IMR-90 (cell line): ENCODE results near the gene EMC9. TPM values are rescaled to one million over a fixed set of nuclear protein-coding genes. Genes with fewer than 3 reads are reported as not detected.

Source experiments
- ATAC-seq: fragments of 200-7000 bp; cut with Tn5 transposase; 2 replicates; pipeline ENCODE4 v1.9.1; 2020; ENCODE audit warnings: low read depth, mild to moderate bottlenecking, moderate library complexity
- BruUV-seq: library from RNA; stranded (reverse); fragments of 400-500 nt; replicated peaks from 2 replicates; lab custom pipeline; 2021; lab: Mats Ljungman, UMichigan
- CTCF ChIA-PET: fragments of 300-600 bp; formaldehyde crosslinking; extraction: SDS; loops from one replicate; lab custom pipeline; 2021; ENCODE audit warnings: antibody characterized with exemption; lab: Yijun Ruan, JAX
- POLR2A ChIA-PET: fragments of 300-600 bp; sonication (Branson Sonifier 250); formaldehyde crosslinking; loops from one replicate; lab custom pipeline; 2022; ENCODE audit warnings: antibody characterized with exemption; ENCODE audit not compliant: unreplicated experiment; lab: Charles Lee
- DNase-seq: peaks from one replicate; pipeline ENCODE4 v3.0.0; 2013
- H2AFZ ChIP-seq: replicated peaks from 2 replicates; pipeline ENCODE3; 2013; ENCODE audit warnings: low read length, mild to moderate bottlenecking; ENCODE audit not compliant: poor library complexity
- H2AK5ac ChIP-seq: 2 replicates; pipeline ENCODE4 v1.6.1; 2013; ENCODE audit warnings: low read depth, low read length, inconsistent platforms
- H2AK9ac ChIP-seq: replicated peaks from 2 replicates; pipeline ENCODE3; 2013; ENCODE audit warnings: mild to moderate bottlenecking, low read depth, low read length, moderate library complexity; ENCODE audit not compliant: poor library complexity
- H2BK120ac ChIP-seq: 2 replicates; pipeline ENCODE4 v1.6.1; 2013; ENCODE audit warnings: low read depth, low read length, inconsistent platforms
- H2BK15ac ChIP-seq: 3 replicates; pipeline ENCODE4 v1.6.1; 2013; ENCODE audit warnings: low read depth, low read length, inconsistent platforms
- H2BK20ac ChIP-seq: 2 replicates; pipeline ENCODE4 v1.6.1; 2013; ENCODE audit warnings: low read depth, mild to moderate bottlenecking, inconsistent platforms, low read length, moderate library complexity
- H2BK5ac ChIP-seq: 2 replicates; pipeline ENCODE4 v1.6.1; 2013; ENCODE audit warnings: mild to moderate bottlenecking, low read depth, low read length, inconsistent platforms; ENCODE audit not compliant: poor library complexity, severe bottlenecking
- H3K14ac ChIP-seq: replicated peaks from 2 replicates; pipeline ENCODE4 v1.6.1; 2013; ENCODE audit warnings: low read depth, low read length, inconsistent platforms
- H3K18ac ChIP-seq: 2 replicates; pipeline ENCODE4 v1.6.1; 2013; ENCODE audit warnings: low read depth, low read length, control low read depth
- H3K23ac ChIP-seq: 2 replicates; pipeline ENCODE4 v1.6.1; 2013; ENCODE audit warnings: low read depth, low read length, inconsistent platforms
- H3K27ac ChIP-seq: 2 replicates; pipeline ENCODE4 v1.5.1; 2013; ENCODE audit warnings: mild to moderate bottlenecking, control low read depth, low read length; ENCODE audit not compliant: insufficient read depth
- H3K27me3 ChIP-seq: 2 replicates; pipeline ENCODE4 v1.6.1; 2013; ENCODE audit warnings: low read length; ENCODE audit not compliant: control insufficient read depth, insufficient read depth
- H3K36me3 ChIP-seq: 2 replicates; pipeline ENCODE4 v1.6.1; 2013; ENCODE audit warnings: low read length, mixed read lengths; ENCODE audit not compliant: control insufficient read depth, insufficient read depth
- H3K4ac ChIP-seq: 2 replicates; pipeline ENCODE4 v1.6.1; 2013; ENCODE audit warnings: low read depth, low read length, inconsistent platforms
- H3K4me1 ChIP-seq: 2 replicates; pipeline ENCODE4 v1.6.1; 2013; ENCODE audit warnings: low read length, mixed read lengths; ENCODE audit not compliant: control insufficient read depth, insufficient read depth
- H3K4me2 ChIP-seq: 2 replicates; pipeline ENCODE4 v1.6.1; 2013; ENCODE audit warnings: low read depth, mild to moderate bottlenecking, control low read depth, low read length, moderate library complexity
- H3K4me3 ChIP-seq: 2 replicates; pipeline ENCODE4 v1.5.1; 2013; ENCODE audit warnings: low read depth, mild to moderate bottlenecking, control low read depth, low read length, moderate library complexity; ENCODE audit not compliant: insufficient read depth
- H3K56ac ChIP-seq: 2 replicates; pipeline ENCODE4 v1.6.1; 2013; ENCODE audit warnings: low read length, inconsistent platforms; ENCODE audit not compliant: insufficient read depth; ENCODE audit errors: extremely low read depth
- H3K79me1 ChIP-seq, 2 experiments: 2 replicates each; pipeline ENCODE4 v1.6.1; 2013; ENCODE audit warnings: low read length in 2 of 2, inconsistent platforms in 1 of 2, low read depth in 1 of 2
- H3K9ac ChIP-seq: 2 replicates; pipeline ENCODE4 v1.6.1; 2013; ENCODE audit warnings: low read depth, low read length, control low read depth
- H3K9me1 ChIP-seq: 2 replicates; pipeline ENCODE4 v1.6.1; 2013; ENCODE audit warnings: low read length, inconsistent platforms; ENCODE audit not compliant: insufficient read depth
- H3K9me3 ChIP-seq: 2 replicates; pipeline ENCODE4 v1.6.1; 2013; ENCODE audit warnings: low read length; ENCODE audit not compliant: control insufficient read depth, insufficient read depth
- H4K20me1 ChIP-seq: 2 replicates; pipeline ENCODE4 v1.6.1; 2013; ENCODE audit warnings: low read length, inconsistent platforms; ENCODE audit not compliant: insufficient read depth
- H4K5ac ChIP-seq: 2 replicates; pipeline ENCODE4 v1.6.1; 2013; ENCODE audit warnings: mild to moderate bottlenecking, low read depth, low read length, control low read depth
- H4K8ac ChIP-seq, 2 experiments: 2 replicates each; pipeline ENCODE4 v1.6.1; 2013; ENCODE audit warnings: low read depth in 2 of 2, low read length in 2 of 2, control low read depth in 1 of 2, inconsistent platforms in 1 of 2
- H4K91ac ChIP-seq: 2 replicates; pipeline ENCODE4 v1.6.1; 2013; ENCODE audit warnings: low read depth, low read length, inconsistent platforms; ENCODE audit not compliant: insufficient read depth
- BHLHE40 ChIP-seq: fragments of 150-350 bp; IDR thresholded peaks from 2 replicates; pipeline ENCODE4 v1.6.1; 2016; ENCODE audit warnings: mild to moderate bottlenecking, low read depth, low read length
- CEBPB ChIP-seq: IDR thresholded peaks from 2 replicates; pipeline ENCODE4 v1.6.1; 2012; ENCODE audit warnings: low read depth, low read length, improper control_type of control experiment
- CHD1 ChIP-seq: IDR thresholded peaks from 2 replicates; pipeline ENCODE4 v1.6.1; 2012; ENCODE audit warnings: low read depth, low read length, improper control_type of control experiment
- FOS ChIP-seq: fragments of 150-350 bp; IDR thresholded peaks from 2 replicates; pipeline ENCODE4 v1.6.1; 2016; ENCODE audit warnings: low read depth, low read length
- MAFK ChIP-seq: IDR thresholded peaks from 2 replicates; pipeline ENCODE4 v1.6.1; 2012; ENCODE audit warnings: low read depth, low read length, improper control_type of control experiment
- MAZ ChIP-seq: IDR thresholded peaks from 2 replicates; pipeline ENCODE4 v1.6.1; 2012; ENCODE audit warnings: low read depth, mild to moderate bottlenecking, low read length, improper control_type of control experiment, moderate library complexity, borderline replicate concordance
- NFE2L2 ChIP-seq: fragments of 150-350 bp; IDR thresholded peaks from 2 replicates; pipeline ENCODE4 v1.6.1; 2016; ENCODE audit warnings: low read depth, mild to moderate bottlenecking, low read length
- POLR2A ChIP-seq: IDR thresholded peaks from 2 replicates; pipeline ENCODE4 v1.6.1; 2012; ENCODE audit warnings: mild to moderate bottlenecking, low read depth, low read length
- RAD21 ChIP-seq: IDR thresholded peaks from 2 replicates; pipeline ENCODE4 v1.6.1; 2012; ENCODE audit warnings: low read length, improper control_type of control experiment
- RCOR1 ChIP-seq: IDR thresholded peaks from 2 replicates; pipeline ENCODE4 v1.6.1; 2012; ENCODE audit warnings: mild to moderate bottlenecking, low read length, improper control_type of control experiment; ENCODE audit not compliant: insufficient replicate concordance
- RFX5 ChIP-seq: IDR thresholded peaks from 2 replicates; pipeline ENCODE4 v1.8.0; 2012; ENCODE audit warnings: low read depth, mild to moderate bottlenecking, low read length, moderate library complexity
- WGBS, 2 experiments: methylation state at CpG; one replicate each; pipeline versions ENCODE4 v1.1.5 to v1.1.7; 2013; ENCODE audit warnings: missing lambda C conversion rate in 2 of 2; ENCODE audit not compliant: insufficient read length in 1 of 2; ENCODE audit errors: extremely low coverage in 2 of 2; 5-methylcytosine and 5-hydroxymethylcytosine counted together
- dilution Hi-C: fragments of 300-500 bp; cut with HindIII; formaldehyde crosslinking; loops from one replicate; pipeline ENCODE4 v1.14.3; 2018; ENCODE audit warnings: low sequenced_read_pairs; ENCODE audit not compliant: unreplicated experiment
- in situ Hi-C: fragments of 300-500 bp; cut with MboI; formaldehyde crosslinking; loops from 3 replicates; pipeline ENCODE4 v1.14.3; 2019; ENCODE audit warnings: low sequenced_read_pairs, inconsistent platforms, mixed read lengths
- intact Hi-C: fragments of 100-400 bp; cut with micrococcal nuclease; formaldehyde crosslinking; loops from 2 replicates; pipeline ENCODE4 v1.10.0; 2022
- polyA plus RNA-seq, 3 experiments: library from polyadenylated mRNA; depleted of rRNA; stranded (reverse); fragments of >200 nt; gene quantifications; 2 replicates each; pipeline ENCODE4 v1.2.3, GENCODE V29; 2012; ENCODE audit warnings: low replicate concordance in 1 of 3
- total RNA-seq: library from RNA; depleted of rRNA; stranded (reverse); fragments of >200 nt; gene quantifications from 2 replicates; pipeline ENCODE4 v1.2.3, GENCODE V29; 2012
- TF ChIP-seq, protein P1 (sequence below): fragments of 150-350 bp; IDR thresholded peaks from 2 replicates; pipeline ENCODE4 v1.6.1; 2017; ENCODE audit warnings: mild to moderate bottlenecking, antibody characterized with exemption, low read length, low read depth
- TF ChIP-seq, protein P2 (sequence below): fragments of 150-350 bp; IDR thresholded peaks from 2 replicates; pipeline ENCODE4 v1.6.1; 2016; ENCODE audit warnings: low read depth, mild to moderate bottlenecking, low read length, moderate library complexity, borderline replicate concordance
- TF ChIP-seq, protein P3 (sequence below): conservative IDR thresholded peaks from 2 replicates; pipeline ENCODE4 v1.5.1; 2012; ENCODE audit warnings: mild to moderate bottlenecking, low read depth, low read length, improper control_type of control experiment

Gene EMC9
- total and polyA plus RNA-seq, 2 of the 4 experiments (the other 2 are of a cell fraction), result 15.1 to 19.2 TPM

DNA sequence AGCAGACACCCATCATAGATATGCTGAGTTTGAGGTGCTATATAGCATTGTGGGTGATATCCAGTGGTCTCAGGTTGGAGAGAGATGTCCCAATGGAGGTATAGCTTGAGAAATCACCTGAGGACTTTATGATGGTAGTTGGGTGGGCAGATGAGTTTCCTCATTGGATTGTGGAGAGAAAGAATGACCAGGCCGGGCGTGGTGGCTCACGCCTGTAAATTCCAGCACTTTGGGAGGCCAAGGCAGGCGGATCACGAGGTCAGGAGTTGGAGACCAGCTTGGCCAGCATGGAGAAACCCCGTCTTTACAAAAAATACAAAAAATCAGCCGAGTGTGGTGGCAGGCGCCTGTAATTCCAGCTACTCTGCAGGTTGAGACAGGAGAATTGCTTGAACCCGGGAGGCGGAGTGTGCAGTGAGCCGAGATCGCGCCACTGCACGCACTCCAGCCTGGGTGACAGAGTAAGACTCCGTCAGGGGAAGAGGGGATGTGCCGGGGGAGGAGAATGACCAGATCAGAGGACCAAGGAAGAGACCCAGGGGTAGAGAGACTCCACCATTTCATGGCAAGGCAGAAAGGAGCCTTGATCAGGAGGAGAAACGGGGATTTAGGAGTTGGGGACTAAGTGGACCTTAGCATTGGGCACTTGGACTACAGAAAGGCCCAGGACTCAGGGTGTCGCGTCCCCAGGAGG lies 48.0 kb downstream of the EMC9 start:
- Histone ChIP-seq H3K27ac (peak overlapping the region; percentile 80), H3K4me2 (peak overlapping the region; percentile 49), H2BK20ac (peak overlapping the region; percentile 85), H2AK5ac (peak overlapping the region; percentile 97), H3K4me1 (peaks cover 8% of the 10 kb centered on the region), H3K79me1 (peaks cover 16 to 32% of the 10 kb centered on the region in 2 experiments), H2AFZ (peak overlapping the region; percentile 98), H3K9me1 (peaks cover 13% of the 10 kb centered on the region), H3K14ac (peak overlapping the region; percentile 65), H2BK5ac (no peak overlapping the region), H3K9ac (peak overlapping the region; percentile 50), H2AK9ac (peak overlapping the region; percentile 78), H4K8ac (peak overlapping the region; percentile 94 to 95), H4K5ac (peak overlapping the region; percentile 47), H3K23ac (peak overlapping the region; percentile 68), H3K36me3 (peaks cover 4% of the 10 kb centered on the region; the same call in 1 of the 2 replicates), H4K20me1 (peaks cover 12% of the 10 kb centered on the region; the same call in 1 of the 2 replicates), H3K56ac (peak overlapping the region; percentile 66; the same call in 1 of the 2 replicates), H3K18ac (peak overlapping the region; percentile 18; the same call in 1 of the 2 replicates), H2BK15ac (peak overlapping the region; percentile 81), H3K9me3 (no peaks in the 10 kb centered on the region), H4K91ac (peak overlapping the region; percentile 96), H3K4me3 (peak overlapping the region; percentile 72; the same call in 1 of the 2 replicates), H3K4ac (peak overlapping the region; percentile 90), H2BK120ac (peak overlapping the region; percentile 70), H3K27me3 (no peaks in the 10 kb centered on the region)
- DNase-seq (no peak), ATAC-seq (no peak)
- CTCF ChIA-PET, result interaction anchor here (0.7 to 3.5 kb wide), 4 partner anchors 12 to 36 kb away, joined by 3 to 30 read pairs (median 12); no protein-coding TSS in a partner anchor
- dilution Hi-C loops (no loop called here), intact Hi-C loops (no loop called here), in situ Hi-C loops (loop anchor here (5.0 to 10.0 kb wide), 2 partner anchors 36 to 119 kb away; no protein-coding TSS in a partner anchor)
- BruUV-seq, result no TSS peak
- POLR2A ChIA-PET, result interaction anchor here (0.6 kb wide), 1 partner anchor 228 kb away, joined by 7 read pairs; no protein-coding TSS in a partner anchor
- WGBS, 2 experiments, result 100% methylated on average over 7 of the region's 19 CpGs; no CpG with 5 or more reads in 1 of the 2 experiments
- no peak for TF ChIP-seq RAD21
- TF ChIP-seq POLR2A, result no peak
- no peak for TF ChIP-seq RFX5
- no peak for TF ChIP-seq NFE2L2
- no peak for TF ChIP-seq MAFK
- no peak for TF ChIP-seq FOS
- no peak for TF ChIP-seq CHD1
- TF ChIP-seq CEBPB, result no peak
- no peak for TF ChIP-seq MAZ
- TF ChIP-seq, protein P1, sequence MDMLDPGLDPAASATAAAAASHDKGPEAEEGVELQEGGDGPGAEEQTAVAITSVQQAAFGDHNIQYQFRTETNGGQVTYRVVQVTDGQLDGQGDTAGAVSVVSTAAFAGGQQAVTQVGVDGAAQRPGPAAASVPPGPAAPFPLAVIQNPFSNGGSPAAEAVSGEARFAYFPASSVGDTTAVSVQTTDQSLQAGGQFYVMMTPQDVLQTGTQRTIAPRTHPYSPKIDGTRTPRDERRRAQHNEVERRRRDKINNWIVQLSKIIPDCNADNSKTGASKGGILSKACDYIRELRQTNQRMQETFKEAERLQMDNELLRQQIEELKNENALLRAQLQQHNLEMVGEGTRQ, result no peak
- TF ChIP-seq, protein P2, sequence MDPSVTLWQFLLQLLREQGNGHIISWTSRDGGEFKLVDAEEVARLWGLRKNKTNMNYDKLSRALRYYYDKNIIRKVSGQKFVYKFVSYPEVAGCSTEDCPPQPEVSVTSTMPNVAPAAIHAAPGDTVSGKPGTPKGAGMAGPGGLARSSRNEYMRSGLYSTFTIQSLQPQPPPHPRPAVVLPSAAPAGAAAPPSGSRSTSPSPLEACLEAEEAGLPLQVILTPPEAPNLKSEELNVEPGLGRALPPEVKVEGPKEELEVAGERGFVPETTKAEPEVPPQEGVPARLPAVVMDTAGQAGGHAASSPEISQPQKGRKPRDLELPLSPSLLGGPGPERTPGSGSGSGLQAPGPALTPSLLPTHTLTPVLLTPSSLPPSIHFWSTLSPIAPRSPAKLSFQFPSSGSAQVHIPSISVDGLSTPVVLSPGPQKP, result no peak
- TF ChIP-seq, protein P3, sequence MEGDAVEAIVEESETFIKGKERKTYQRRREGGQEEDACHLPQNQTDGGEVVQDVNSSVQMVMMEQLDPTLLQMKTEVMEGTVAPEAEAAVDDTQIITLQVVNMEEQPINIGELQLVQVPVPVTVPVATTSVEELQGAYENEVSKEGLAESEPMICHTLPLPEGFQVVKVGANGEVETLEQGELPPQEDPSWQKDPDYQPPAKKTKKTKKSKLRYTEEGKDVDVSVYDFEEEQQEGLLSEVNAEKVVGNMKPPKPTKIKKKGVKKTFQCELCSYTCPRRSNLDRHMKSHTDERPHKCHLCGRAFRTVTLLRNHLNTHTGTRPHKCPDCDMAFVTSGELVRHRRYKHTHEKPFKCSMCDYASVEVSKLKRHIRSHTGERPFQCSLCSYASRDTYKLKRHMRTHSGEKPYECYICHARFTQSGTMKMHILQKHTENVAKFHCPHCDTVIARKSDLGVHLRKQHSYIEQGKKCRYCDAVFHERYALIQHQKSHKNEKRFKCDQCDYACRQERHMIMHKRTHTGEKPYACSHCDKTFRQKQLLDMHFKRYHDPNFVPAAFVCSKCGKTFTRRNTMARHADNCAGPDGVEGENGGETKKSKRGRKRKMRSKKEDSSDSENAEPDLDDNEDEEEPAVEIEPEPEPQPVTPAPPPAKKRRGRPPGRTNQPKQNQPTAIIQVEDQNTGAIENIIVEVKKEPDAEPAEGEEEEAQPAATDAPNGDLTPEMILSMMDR, result no peak
- TF ChIP-seq RCOR1, result no peak
- TF ChIP-seq BHLHE40, result no peak
